HCT116 (cell line): ENCODE measurements around the gene ZEB2. TPM values are rescaled to one million over a fixed set of nuclear protein-coding genes. Genes with fewer than 3 reads are reported as not detected.

Source experiments
- ATAC-seq: fragments of 200-7000 bp; cut with Tn5 transposase; 2 replicates; pipeline ENCODE4 v1.9.1; 2020; ENCODE audit warnings: mild to moderate bottlenecking, moderate library complexity
- BruUV-seq: library from RNA; stranded (reverse); fragments of 400-500 nt; replicated peaks from 2 replicates; lab custom pipeline; 2021; lab: Mats Ljungman, UMichigan
- CTCF ChIA-PET: fragments of 300-600 bp; sonication (Branson Sonifier 250); formaldehyde crosslinking; loops from one replicate; lab custom pipeline; 2021; ENCODE audit warnings: antibody characterized with exemption; lab: Charles Lee
- POLR2A ChIA-PET: fragments of 300-600, 350-600 bp; sonication (Branson Sonifier 250); formaldehyde crosslinking; loops from one replicate; lab custom pipeline; 2021; ENCODE audit warnings: antibody characterized with exemption; lab: Charles Lee
- RAD21 ChIA-PET, 2 experiments: fragments of 300-600 bp; sonication (Branson Sonifier 250); formaldehyde crosslinking; loops; one replicate each; lab custom pipeline; 2023; ENCODE audit warnings: low total read pairs in 2 of 2; ENCODE audit not compliant: uncharacterized antibody in 2 of 2, unreplicated experiment in 2 of 2, low non-redundant PET in 1 of 2; lab: Charles Lee
- DNase-seq: peaks from one replicate; pipeline ENCODE4 v3.0.0-alpha.2; 2010; ENCODE audit warnings: low read depth, low spot score
- H2AFZ ChIP-seq: fragments of 200-600 bp; shearing (Covaris generic), sonication (generic); 2 replicates; pipeline ENCODE4 v1.6.1; 2017; ENCODE audit warnings: low read depth, mixed run types, mixed read lengths, antibody characterized with exemption, low read length; ENCODE audit not compliant: poor library complexity, severe bottlenecking
- H3K27ac ChIP-seq: 2 replicates; pipeline ENCODE4 v1.5.1; 2012; ENCODE audit warnings: low read depth, low read length
- H3K27me3 ChIP-seq: fragments of 200-600 bp; sonication (generic); 2 replicates; pipeline ENCODE4 v1.6.1; 2016; ENCODE audit warnings: mixed run types, low read length, mixed read lengths; ENCODE audit not compliant: insufficient read depth
- H3K36me3 ChIP-seq, 2 experiments: fragments of 200-500 bp in 1 of 2; fragments of 200-600 bp in 1 of 2; sonication (Bioruptor generic) in 1 of 2; sonication (generic) in 1 of 2; 2 replicates each; pipeline versions ENCODE4 v1.5.1 to v1.6.1; 2014 to 2016; ENCODE audit warnings: low read length in 2 of 2, inconsistent platforms in 1 of 2, mixed read lengths in 1 of 2, mixed run types in 1 of 2; ENCODE audit not compliant: insufficient read depth in 2 of 2, control insufficient read depth in 1 of 2
- H3K4me1 ChIP-seq, 2 experiments: fragments of 200-600 bp in 1 of 2; sonication (generic) in 1 of 2; 2 replicates each; pipeline versions ENCODE4 v1.5.1 to v1.6.1; 2012 to 2017; ENCODE audit warnings: low read length in 2 of 2, inconsistent platforms in 1 of 2, mild to moderate bottlenecking in 1 of 2, mixed read lengths in 1 of 2, mixed run types in 1 of 2, moderate library complexity in 1 of 2; ENCODE audit not compliant: insufficient read depth in 2 of 2, control insufficient read depth in 1 of 2
- H3K4me2 ChIP-seq: fragments of 200-600 bp; sonication (generic); 2 replicates; pipeline ENCODE4 v1.6.1; 2017; ENCODE audit warnings: mixed run types, low read length, mixed read lengths
- H3K4me3 ChIP-seq, 2 experiments: fragments of 200-600 bp in 1 of 2; sonication (generic) in 1 of 2; replicated peaks in 1 of 2; 2 replicates each; pipeline ENCODE4 v1.5.1; 2011 to 2016; ENCODE audit warnings: low read length in 2 of 2, control low read depth in 1 of 2, low read depth in 1 of 2, mild to moderate bottlenecking in 1 of 2, mixed read lengths in 1 of 2, mixed run types in 1 of 2
- H3K79me2 ChIP-seq: fragments of 200-600 bp; sonication (generic); 2 replicates; pipeline ENCODE4 v1.6.1; 2017; ENCODE audit warnings: mild to moderate bottlenecking, mixed run types, low read length, moderate library complexity, mixed read lengths; ENCODE audit not compliant: insufficient read depth
- H3K9ac ChIP-seq: fragments of 200-600 bp; sonication (generic); 2 replicates; pipeline ENCODE4 v1.6.1; 2016; ENCODE audit warnings: low read length, mixed read lengths
- H3K9me2 ChIP-seq: fragments of 200-600 bp; sonication (generic), shearing (Covaris generic); 2 replicates; pipeline ENCODE4 v1.6.1; 2017; ENCODE audit warnings: mixed run types, mild to moderate bottlenecking, moderate library complexity; ENCODE audit not compliant: insufficient read depth
- H3K9me3 ChIP-seq, 2 experiments: fragments of 200-500 bp in 1 of 2; fragments of 200-600 bp in 1 of 2; sonication (Bioruptor generic) in 1 of 2; sonication (generic) in 1 of 2; 2 replicates each; pipeline ENCODE4 v1.6.1; 2014 to 2017; ENCODE audit warnings: low read length in 2 of 2, mixed read lengths in 2 of 2, inconsistent platforms in 1 of 2, low read depth in 1 of 2, mild to moderate bottlenecking in 1 of 2, mixed run types in 1 of 2, moderate library complexity in 1 of 2; ENCODE audit not compliant: control insufficient read depth in 1 of 2, insufficient read depth in 1 of 2
- H4K20me1 ChIP-seq: fragments of 200-600 bp; sonication (generic), shearing (Covaris generic); 2 replicates; pipeline ENCODE4 v1.6.1; 2017; ENCODE audit warnings: mixed run types, mild to moderate bottlenecking, moderate library complexity; ENCODE audit not compliant: insufficient read depth
- CBX3 ChIP-seq: IDR thresholded peaks from 2 replicates; pipeline ENCODE4 v1.6.1; 2012; ENCODE audit warnings: low read depth
- ELF1 ChIP-seq: IDR thresholded peaks from 2 replicates; pipeline ENCODE4 v1.6.1; 2012; ENCODE audit warnings: low read depth, borderline replicate concordance
- EZH2phosphoT487 ChIP-seq: fragments of 200-600 bp; IDR thresholded peaks from 2 replicates; pipeline ENCODE4 v1.6.1; 2018; ENCODE audit warnings: antibody characterized with exemption, borderline replicate concordance
- FOSL1 ChIP-seq: IDR thresholded peaks from 2 replicates; pipeline ENCODE4 v1.6.1; 2012; ENCODE audit warnings: low read depth
- MAX ChIP-seq: IDR thresholded peaks from 2 replicates; pipeline ENCODE4 v1.6.1; 2012
- POLR2A ChIP-seq: IDR thresholded peaks from 2 replicates; pipeline ENCODE4 v1.7.0; 2011; ENCODE audit warnings: borderline replicate concordance; ENCODE audit not compliant: insufficient read depth, insufficient read length; ENCODE audit errors: extremely low read depth
- POLR2AphosphoS5 ChIP-seq: IDR thresholded peaks from 2 replicates; pipeline ENCODE4 v1.6.1; 2011; ENCODE audit warnings: mild to moderate bottlenecking, low read depth, low read length, moderate library complexity
- RAD21 ChIP-seq: IDR thresholded peaks from 2 replicates; pipeline ENCODE4 v1.6.1; 2012; ENCODE audit warnings: low read depth, mild to moderate bottlenecking
- REST ChIP-seq: IDR thresholded peaks from 2 replicates; pipeline ENCODE4 v1.6.1; 2012; ENCODE audit warnings: low read depth
- SP1 ChIP-seq: IDR thresholded peaks from 2 replicates; pipeline ENCODE4 v1.6.1; 2012; ENCODE audit warnings: low read depth
- SRF ChIP-seq: IDR thresholded peaks from 2 replicates; pipeline ENCODE4 v1.6.1; 2012; ENCODE audit warnings: low read depth
- YY1 ChIP-seq: IDR thresholded peaks from 2 replicates; pipeline ENCODE4 v1.6.1; 2011; ENCODE audit warnings: low read length, low read depth, moderate library complexity, mild to moderate bottlenecking; ENCODE audit not compliant: insufficient replicate concordance; ENCODE audit errors: extremely low read depth
- ZBTB33 ChIP-seq: IDR thresholded peaks from 2 replicates; pipeline ENCODE4 v1.6.1; 2011; ENCODE audit warnings: mild to moderate bottlenecking, low read length, moderate library complexity; ENCODE audit not compliant: insufficient replicate concordance; ENCODE audit errors: extremely low read depth
- ZFX ChIP-seq: fragments of 450-650 bp; IDR thresholded peaks from 2 replicates; pipeline ENCODE4 v1.6.1; 2017
- ZNF274 ChIP-seq: fragments of 200-500 bp; sonication (Bioruptor generic); IDR thresholded peaks from 2 replicates; pipeline ENCODE4 v1.6.1; 2014; ENCODE audit warnings: mild to moderate bottlenecking, low read depth, low read length, inconsistent platforms
- intact Hi-C: fragments of 100-400 bp; cut with micrococcal nuclease; formaldehyde crosslinking; loops from 2 replicates; pipeline ENCODE4 v1.10.0; 2022
- total RNA-seq: library from RNA; stranded (reverse); gene quantifications from one replicate; pipeline ENCODE4 v1.2.1, GENCODE V29; 2021; ENCODE audit not compliant: unreplicated experiment

Gene ZEB2
- total RNA-seq, 1 experiment from 2014 or later = 0.81 TPM

- ATAC-seq = no peak
- DNase-seq = no peak
- Histone ChIP-seq H3K27ac (no peak overlapping the region), H3K79me2 (no peaks in the 10 kb centered on the region), H3K4me3 (no peak overlapping the region), H3K36me3 (no peaks in the 10 kb centered on the region), H3K27me3 (no peaks in the 10 kb centered on the region), H3K4me1 (no peaks in the 10 kb centered on the region), H3K9me3 (no peaks in the 10 kb centered on the region), H3K9ac (no peak overlapping the region), H3K9me2 (no peaks in the 10 kb centered on the region), H3K4me2 (no peak overlapping the region), H2AFZ (no peak overlapping the region)
- ChIA-PET RAD21 (interaction anchor here in 1 of 2 experiments (0.6 kb wide), 1 partner anchor 73 kb away, joined by 4 read pairs; no protein-coding TSS in a partner anchor), CTCF (no interaction called here), POLR2A (no interaction called here)
- BruUV-seq = no TSS peak
- intact Hi-C loops = no loop called here
- TF ChIP-seq POLR2A (no peak), MAX (no peak)
- TF ChIP-seq, all 23 proteins: peak for 0
- no peaks in the 10 kb centered on the region for H4K20me1 ChIP-seq
Measured at GRCh38 chr2:144415386-144415785, 104.5 kb downstream of the ZEB2 start.

- Histone ChIP-seq H2AFZ (no peak overlapping the region), H3K9me3 (no peaks in the 10 kb centered on the region), H3K27me3 (no peaks in the 10 kb centered on the region), H3K27ac (no peak overlapping the region), H3K4me2 (no peak overlapping the region), H4K20me1 (no peaks in the 10 kb centered on the region), H3K36me3 (no peaks in the 10 kb centered on the region), H3K79me2 (no peaks in the 10 kb centered on the region), H3K4me1 (no peaks in the 10 kb centered on the region), H3K9ac (no peak overlapping the region), H3K4me3 (no peak overlapping the region), H3K9me2 (no peaks in the 10 kb centered on the region)
- CTCF ChIA-PET = no interaction called here
- RAD21 ChIA-PET = no interaction called here
- DNase-seq (no peak), ATAC-seq (no peak)
- intact Hi-C loops = no loop called here
- POLR2A ChIA-PET = no interaction called here
- no peak for TF ChIP-seq YY1
- no peak for TF ChIP-seq SRF
- no peak for TF ChIP-seq FOSL1
- TF ChIP-seq REST = no peak
- TF ChIP-seq EZH2phosphoT487 = no peak
- no peak for TF ChIP-seq MAX
- TF ChIP-seq CBX3 = no peak
- no peak for TF ChIP-seq SP1
- no peak for TF ChIP-seq ZNF274
- no peak for TF ChIP-seq ELF1
- TF ChIP-seq RAD21 = no peak
- no peak for TF ChIP-seq POLR2AphosphoS5
- TF ChIP-seq ZFX = no peak
- no peak for TF ChIP-seq ZBTB33
- no peak for TF ChIP-seq POLR2A
- BruUV-seq = no TSS peak
Measured at GRCh38 chr2:144414324-144414845, 105.5 kb downstream of the ZEB2 start.
